ENCODE data around the gene BTNL8. TPM values are rescaled to one million over a fixed set of nuclear protein-coding genes. Genes with fewer than 3 reads are reported as not detected.

Gene BTNL8, protein sequence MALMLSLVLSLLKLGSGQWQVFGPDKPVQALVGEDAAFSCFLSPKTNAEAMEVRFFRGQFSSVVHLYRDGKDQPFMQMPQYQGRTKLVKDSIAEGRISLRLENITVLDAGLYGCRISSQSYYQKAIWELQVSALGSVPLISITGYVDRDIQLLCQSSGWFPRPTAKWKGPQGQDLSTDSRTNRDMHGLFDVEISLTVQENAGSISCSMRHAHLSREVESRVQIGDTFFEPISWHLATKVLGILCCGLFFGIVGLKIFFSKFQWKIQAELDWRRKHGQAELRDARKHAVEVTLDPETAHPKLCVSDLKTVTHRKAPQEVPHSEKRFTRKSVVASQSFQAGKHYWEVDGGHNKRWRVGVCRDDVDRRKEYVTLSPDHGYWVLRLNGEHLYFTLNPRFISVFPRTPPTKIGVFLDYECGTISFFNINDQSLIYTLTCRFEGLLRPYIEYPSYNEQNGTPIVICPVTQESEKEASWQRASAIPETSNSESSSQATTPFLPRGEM
- not detected in 5 replicates for total RNA-seq (2022; extraction: Qiagen RNA extraction)

DNA sequence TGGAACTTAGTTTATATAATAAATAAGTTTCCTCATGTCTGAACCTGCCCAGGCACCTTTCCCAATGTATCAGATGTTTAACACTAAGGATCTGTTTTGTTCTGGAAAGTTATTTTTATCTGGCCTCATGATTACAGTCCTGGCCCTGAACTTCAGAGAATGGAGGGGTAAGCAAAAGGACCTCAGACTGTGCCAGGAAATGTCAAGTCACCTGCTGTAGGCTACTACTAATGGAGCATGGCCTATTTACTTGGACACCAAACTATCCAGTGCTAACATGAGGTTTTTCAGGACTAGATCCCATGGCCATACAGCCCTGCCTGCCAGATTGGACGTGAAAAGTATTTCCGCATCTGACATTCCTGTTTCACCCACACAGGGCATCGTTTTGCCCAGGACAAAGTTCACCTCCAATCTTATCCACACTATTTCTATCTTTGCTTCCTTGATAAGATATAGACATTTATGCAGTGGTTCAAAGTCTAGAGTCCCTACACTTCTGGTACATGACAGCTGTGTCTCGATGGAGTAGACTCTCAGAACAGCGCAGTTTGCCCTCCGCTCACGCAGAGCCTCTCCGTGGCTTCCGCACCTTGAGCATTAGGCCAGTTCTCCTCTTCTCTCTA, at the start of gene BTNL8:
BTNL8 (plus strand) TSS at position 539 of the 626 bp plus-strand sequence. CDS start 152 bp downstream, outside the sequence.

DNA sequence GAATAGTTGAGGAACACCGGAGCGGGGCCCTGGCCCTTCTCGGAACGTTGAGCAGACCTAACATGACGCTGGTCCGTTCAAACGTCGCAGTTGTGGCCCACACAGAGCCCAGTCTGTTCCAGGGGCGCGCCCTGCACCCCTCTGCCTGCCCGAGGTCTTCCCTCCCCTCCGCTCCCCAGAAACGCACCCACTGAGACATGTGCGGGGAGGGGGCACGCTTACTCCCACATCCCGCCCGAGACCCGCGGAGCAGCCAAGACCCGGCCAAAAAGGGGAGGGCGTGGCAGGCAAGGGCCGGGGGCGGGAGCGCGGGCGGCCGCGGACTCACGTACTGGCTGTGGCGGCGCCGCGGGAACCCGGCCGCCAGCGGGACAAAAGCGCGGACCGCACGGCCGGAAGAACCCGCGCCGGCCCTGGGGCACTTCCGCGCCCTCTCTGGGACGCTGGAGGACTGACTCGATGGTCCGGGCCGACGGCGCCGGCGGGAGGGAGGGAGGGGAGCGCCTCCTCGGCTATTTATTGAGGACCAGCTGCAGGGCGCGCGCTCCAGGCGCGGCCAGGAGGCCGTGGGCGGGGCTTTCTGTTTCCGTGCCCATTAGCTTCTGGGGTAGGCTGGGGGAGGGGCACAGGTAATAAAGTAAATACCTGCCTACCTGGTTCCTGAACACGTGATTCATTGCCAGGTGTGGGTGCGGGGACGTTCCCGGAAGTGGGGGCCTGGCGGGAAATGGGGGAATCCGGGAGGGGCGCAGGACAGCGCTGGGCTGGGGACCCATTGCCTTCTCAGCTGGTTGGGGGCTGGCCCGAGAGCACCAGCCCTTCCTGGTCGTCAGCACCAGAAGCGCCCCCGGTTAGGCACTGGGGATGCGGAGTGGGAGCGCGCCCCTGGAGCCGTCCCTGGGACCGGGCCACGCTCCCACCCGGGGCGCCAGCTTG, 37.8 kb upstream of the BTNL8 start, which contains the start of gene ZFP62:
ZFP62 (minus strand) TSS at position 390 of the 936 bp plus-strand sequence; CDS start at position 333, 57 bp downstream.

DNA sequence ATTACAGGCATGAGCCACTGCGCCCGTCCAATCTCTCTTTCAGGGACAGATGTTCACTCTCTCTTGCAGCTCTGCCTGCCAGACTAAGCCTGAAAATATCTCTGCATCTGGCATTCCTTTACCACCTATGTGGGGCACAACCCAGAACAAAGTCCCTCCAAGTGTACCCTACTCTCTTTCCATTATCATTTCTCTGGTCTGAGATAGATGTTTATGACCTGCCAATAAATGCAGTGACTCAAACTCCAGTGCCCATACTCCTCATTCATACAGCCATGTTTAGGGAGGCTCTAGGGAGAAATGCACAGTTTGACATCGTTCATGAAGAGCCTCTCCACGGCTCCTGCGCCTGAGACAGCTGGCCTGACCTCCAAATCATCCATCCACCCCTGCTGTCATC, 89.6 kb downstream of the BTNL8 start, which contains the start of gene BTNL3:
BTNL3 (plus strand) TSS at position 255 of the 400 bp plus-strand sequence. CDS start 183 bp downstream, outside the sequence.

Other genes with a start within 250 kb of the BTNL8 start
- 3.3 to 4.9 TPM (median 4.1 TPM) in 5 replicates for gene FLT4, start 249.6 kb upstream of the BTNL8 start, total RNA-seq (2022; extraction: Qiagen RNA extraction)
- gene OR2Y1, start 159.1 kb upstream of the BTNL8 start, total RNA-seq (2022; extraction: Qiagen RNA extraction): not detected in 5 replicates
- gene MGAT1, start 96.4 kb upstream of the BTNL8 start, total RNA-seq (2022; extraction: Qiagen RNA extraction): 68.0 to 90.7 TPM (median 86.9 TPM) in 5 replicates
- gene ZFP62, start 37.9 kb upstream of the BTNL8 start, total RNA-seq (2022; extraction: Qiagen RNA extraction): 7.8 to 9.5 TPM (median 8.4 TPM) in 5 replicates
- gene BTNL3, start 89.7 kb downstream of the BTNL8 start, total RNA-seq (2022; extraction: Qiagen RNA extraction): not detected in 5 replicates
- 0.56 to 1.2 TPM (median 0.95 TPM) in 5 replicates for gene BTNL9, start 141.1 kb downstream of the BTNL8 start, total RNA-seq (2022; extraction: Qiagen RNA extraction)
- gene OR2V1, start 232.0 kb downstream of the BTNL8 start, total RNA-seq (2022; extraction: Qiagen RNA extraction): not detected in 5 replicates
- not detected in 5 replicates for gene OR2V2, start 248.4 kb downstream of the BTNL8 start, total RNA-seq (2022; extraction: Qiagen RNA extraction)

All from A549 treated with Mapracorat at 1 μM for 4 hours (cell line).